ENCODE results near the gene C9orf72. TPM values are rescaled to one million over a fixed set of nuclear protein-coding genes. Genes with fewer than 3 reads are reported as not detected.
A peak's percentile ranks its signal among the peaks of the same experiment; 100 is the strongest.

Gene C9orf72
- total RNA-seq, 3 donors from 2014 or later (not counting 1 experiment from before 2014, with no cell fraction given), result 12.5 to 19.0 (median 16.8) TPM

- H3K36me3 ChIP-seq (ENCODE audit: control insufficient read depth, insufficient read depth, low read length), result peaks cover 5% of the 10 kb centered on the region
- no peak for DNase-seq
- no peaks in the 10 kb centered on the region for H3K9me3 Mint-ChIP-seq
- peaks cover 25 to 26% of the 10 kb centered on the region in 2 donors for H3K4me1 Mint-ChIP-seq
- H3K27me3 Mint-ChIP-seq (ENCODE audit: low read depth in 2 of 2), result no peaks in the 10 kb centered on the region
- ATAC-seq, result no peak
- H3K36me3 Mint-ChIP-seq, result no peaks in the 10 kb centered on the region
- 100% methylated on average over 3 of the region's 4 CpGs for WGBS (ENCODE audit: insufficient coverage)
- peaks cover 7% of the 10 kb centered on the region for H3K4me1 ChIP-seq (ENCODE audit: control insufficient read depth, insufficient read depth, low read length)
- intact Hi-C loops (cut with micrococcal nuclease), result loop anchor here (10.0 kb wide), 1 partner anchor 1754 kb away; no protein-coding TSS in a partner anchor
- no peak overlapping the region for H3K27ac ChIP-seq (ENCODE audit: low read length)
- H3K9me3 ChIP-seq (ENCODE audit: control insufficient read depth, insufficient read depth, low read length), result no peaks in the 10 kb centered on the region
- peak overlapping the region in 1 of 2 donors; percentile 97 for H3K27ac Mint-ChIP-seq
- no peak for TF ChIP-seq CTCF (IDR thresholded peaks at IDR 0.05)
- no peaks in the 10 kb centered on the region for H3K27me3 ChIP-seq (ENCODE audit: control insufficient read depth, insufficient read depth, low read length)
- H3K4me3 Mint-ChIP-seq, result no peak overlapping the region
- H3K4me3 ChIP-seq (ENCODE audit: low read length), result no peak overlapping the region
Observed at GRCh38 chr9:27571011-27571410, 2.3 kb downstream of the C9orf72 start.

- Mint-ChIP-seq H3K27me3 (ENCODE audit: low read depth in 2 of 2) (no peaks in the 10 kb centered on the region), H3K36me3 (no peaks in the 10 kb centered on the region), H3K27ac (no peak overlapping the region), H3K9me3 (no peaks in the 10 kb centered on the region), H3K4me1 (peaks cover 19 to 20% of the 10 kb centered on the region in 2 donors), H3K4me3 (no peak overlapping the region)
- no peaks in the 10 kb centered on the region for H3K27me3 ChIP-seq (ENCODE audit: control insufficient read depth, insufficient read depth, low read length)
- intact Hi-C loops (cut with micrococcal nuclease), result no loop called here
- TF ChIP-seq CTCF (IDR thresholded peaks at IDR 0.05), result no peak
- H3K4me1 ChIP-seq (ENCODE audit: control insufficient read depth, insufficient read depth, low read length), result peaks cover 7% of the 10 kb centered on the region
- H3K36me3 ChIP-seq (ENCODE audit: control insufficient read depth, insufficient read depth, low read length), result peaks cover 5% of the 10 kb centered on the region
- no peaks in the 10 kb centered on the region for H3K9me3 ChIP-seq (ENCODE audit: control insufficient read depth, insufficient read depth, low read length)
- WGBS (ENCODE audit: insufficient coverage), result 77% methylated on average over 2 of the region's 2 CpGs
- no peak overlapping the region for H3K4me3 ChIP-seq (ENCODE audit: low read length)
- no peak for DNase-seq
- no peak overlapping the region for H3K27ac ChIP-seq (ENCODE audit: low read length)
- ATAC-seq, result no peak
Observed at GRCh38 chr9:27569406-27569805, 3.9 kb downstream of the C9orf72 start.

GRCh38 chr9:27566118-27566517 is 7.2 kb downstream of the C9orf72 start:
- Histone ChIP-seq H3K9me3 (ENCODE audit: control insufficient read depth, insufficient read depth, low read length) (no peaks in the 10 kb centered on the region), H3K36me3 (ENCODE audit: control insufficient read depth, insufficient read depth, low read length) (peaks cover 15% of the 10 kb centered on the region), H3K27me3 (ENCODE audit: control insufficient read depth, insufficient read depth, low read length) (no peaks in the 10 kb centered on the region), H3K4me1 (ENCODE audit: control insufficient read depth, insufficient read depth, low read length) (no peaks in the 10 kb centered on the region), H3K4me3 (ENCODE audit: low read length) (no peak overlapping the region), H3K27ac (ENCODE audit: low read length) (no peak overlapping the region)
- Mint-ChIP-seq H3K27ac (no peak overlapping the region), H3K27me3 (ENCODE audit: low read depth in 2 of 2) (no peaks in the 10 kb centered on the region), H3K36me3 (peaks cover 8% of the 10 kb centered on the region), H3K4me1 (no peaks in the 10 kb centered on the region), H3K4me3 (no peak overlapping the region), H3K9me3 (no peaks in the 10 kb centered on the region)
- DNase-seq (no peak), ATAC-seq (no peak)
- no peak for TF ChIP-seq CTCF (IDR thresholded peaks at IDR 0.05)
- WGBS (ENCODE audit: insufficient coverage), result no CpG with 5 or more reads among the region's 1 CpG
- intact Hi-C loops (cut with micrococcal nuclease), result no loop called here

GRCh38 chr9:27565696-27566095 is 7.6 kb downstream of the C9orf72 start:
- Mint-ChIP-seq H3K36me3 (peaks cover 8% of the 10 kb centered on the region), H3K9me3 (no peaks in the 10 kb centered on the region), H3K4me3 (no peak overlapping the region), H3K4me1 (no peaks in the 10 kb centered on the region), H3K27me3 (ENCODE audit: low read depth in 2 of 2) (no peaks in the 10 kb centered on the region), H3K27ac (no peak overlapping the region)
- Histone ChIP-seq H3K9me3 (ENCODE audit: control insufficient read depth, insufficient read depth, low read length) (no peaks in the 10 kb centered on the region), H3K27ac (ENCODE audit: low read length) (no peak overlapping the region), H3K4me3 (ENCODE audit: low read length) (no peak overlapping the region), H3K27me3 (ENCODE audit: control insufficient read depth, insufficient read depth, low read length) (no peaks in the 10 kb centered on the region), H3K36me3 (ENCODE audit: control insufficient read depth, insufficient read depth, low read length) (peaks cover 19% of the 10 kb centered on the region), H3K4me1 (ENCODE audit: control insufficient read depth, insufficient read depth, low read length) (no peaks in the 10 kb centered on the region)
- ATAC-seq (no peak), DNase-seq (no peak)
- intact Hi-C loops (cut with micrococcal nuclease), result no loop called here
- TF ChIP-seq CTCF (IDR thresholded peaks at IDR 0.05), result no peak
